ENCODE data around the gene ZNF644.

DNA sequence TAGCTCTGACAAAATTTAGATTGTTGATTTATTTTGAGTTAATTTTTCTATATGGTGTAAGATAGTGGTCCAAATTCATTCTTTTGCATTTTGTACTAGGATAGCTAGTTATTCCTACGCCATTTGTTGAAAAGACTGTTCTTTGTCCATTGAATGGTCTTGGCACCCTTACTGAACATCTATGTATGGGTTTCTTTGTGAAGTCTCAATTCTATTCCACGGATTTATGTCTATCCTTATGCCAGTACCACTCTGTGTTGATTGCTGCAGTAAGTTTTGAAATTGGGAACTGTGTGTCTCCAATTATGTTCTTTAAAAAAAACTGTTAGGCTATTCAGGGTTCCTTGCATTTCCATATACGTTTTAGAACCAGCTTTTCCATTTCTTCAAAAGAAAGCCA is 145.7 kb downstream of the ZNF644 start:
- TF ChIP-seq, protein P1, sequence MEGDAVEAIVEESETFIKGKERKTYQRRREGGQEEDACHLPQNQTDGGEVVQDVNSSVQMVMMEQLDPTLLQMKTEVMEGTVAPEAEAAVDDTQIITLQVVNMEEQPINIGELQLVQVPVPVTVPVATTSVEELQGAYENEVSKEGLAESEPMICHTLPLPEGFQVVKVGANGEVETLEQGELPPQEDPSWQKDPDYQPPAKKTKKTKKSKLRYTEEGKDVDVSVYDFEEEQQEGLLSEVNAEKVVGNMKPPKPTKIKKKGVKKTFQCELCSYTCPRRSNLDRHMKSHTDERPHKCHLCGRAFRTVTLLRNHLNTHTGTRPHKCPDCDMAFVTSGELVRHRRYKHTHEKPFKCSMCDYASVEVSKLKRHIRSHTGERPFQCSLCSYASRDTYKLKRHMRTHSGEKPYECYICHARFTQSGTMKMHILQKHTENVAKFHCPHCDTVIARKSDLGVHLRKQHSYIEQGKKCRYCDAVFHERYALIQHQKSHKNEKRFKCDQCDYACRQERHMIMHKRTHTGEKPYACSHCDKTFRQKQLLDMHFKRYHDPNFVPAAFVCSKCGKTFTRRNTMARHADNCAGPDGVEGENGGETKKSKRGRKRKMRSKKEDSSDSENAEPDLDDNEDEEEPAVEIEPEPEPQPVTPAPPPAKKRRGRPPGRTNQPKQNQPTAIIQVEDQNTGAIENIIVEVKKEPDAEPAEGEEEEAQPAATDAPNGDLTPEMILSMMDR (IDR thresholded peaks at IDR 0.05) = no peak
- TF ChIP-seq EP300 (IDR thresholded peaks at IDR 0.05) = no peak
- no peak for TF ChIP-seq POLR2A (IDR thresholded peaks at IDR 0.05)
- no peak for TF ChIP-seq POLR2AphosphoS5 (IDR thresholded peaks at IDR 0.05)

Measured in suprapubic skin (tissue), 4 donors.